Ovary (tissue), 9 donors: ENCODE data around the gene NIPBL. TPM values are rescaled to one million over a fixed set of nuclear protein-coding genes. Genes with fewer than 3 reads are reported as not detected.

Source experiments
- DNase-seq, 5 donors: peaks; one replicate each; pipeline ENCODE4 v3.0.0-alpha.2; 2019 to 2020
- H3K27ac ChIP-seq, 2 donors: fragments of 200-600 bp; one replicate each; pipeline versions ENCODE4 v1.5.1 to v1.8.0; 2019 to 2022
- H3K27me3 ChIP-seq: fragments of 200-600 bp; one replicate; pipeline ENCODE4 v1.8.0; 2022
- H3K36me3 ChIP-seq: fragments of 200-600 bp; sonication (generic); one replicate; pipeline ENCODE4 v1.5.1; 2019
- H3K4me1 ChIP-seq: one replicate; pipeline ENCODE4 v1.8.1; 2013; ENCODE audit warnings: mild to moderate bottlenecking, moderate library complexity; ENCODE audit not compliant: insufficient read depth
- H3K4me3 ChIP-seq: fragments of 200-600 bp; sonication (generic); one replicate; pipeline ENCODE4 v1.5.1; 2017
- H3K9me3 ChIP-seq, 2 donors: fragments of 200-600 bp in 1 of 2; sonication (generic) in 1 of 2; one replicate each; pipeline versions ENCODE4 v1.5.1 to v1.8.1; 2013 to 2019; ENCODE audit warnings: mild to moderate bottlenecking in 1 of 2, moderate library complexity in 1 of 2
- CTCF ChIP-seq, 3 donors: fragments of 450-650 bp in 2 of 3; fragments of 200-600 bp in 1 of 3; IDR thresholded peaks; one replicate each; pipeline versions ENCODE4 v1.5.1 to v1.8.0; 2016 to 2022; ENCODE audit warnings: antibody characterized with exemption in 3 of 3, mild to moderate bottlenecking in 1 of 3
- EP300 ChIP-seq: sonication (generic); formaldehyde crosslinking; IDR thresholded peaks from one replicate; pipeline ENCODE4 v1.6.1; 2017; ENCODE audit warnings: antibody characterized with exemption
- POLR2A ChIP-seq: fragments of 450-650 bp; IDR thresholded peaks from one replicate; pipeline ENCODE4 v1.6.1; 2017; ENCODE audit warnings: antibody characterized with exemption, mild to moderate bottlenecking, moderate library complexity
- WGBS, 3 donors: extraction: QIAGEN DNeasy Blood & Tissue Kit in 1 of 3; methylation state at CpG; one replicate each; pipeline versions ENCODE4 v1.1.5 to v1.1.7; 2013 to 2017; 5-methylcytosine and 5-hydroxymethylcytosine counted together
- intact Hi-C, 4 donors: fragments of 100-400 bp; cut with DNase I; formaldehyde crosslinking; loops; one replicate each; pipeline versions ENCODE4 v1.11.0 to v1.15.1; 2022 to 2023
- polyA plus RNA-seq, 2 donors: library from polyadenylated mRNA; stranded (reverse); fragments of 200-250 nt in 1 of 2; fragments of 350-450 nt in 1 of 2; fragmentation: Illumina TruSeq in 1 of 2; extraction: RNeasy Lipid Tissue Mini Kit (QIAGEN cat#74804) in 1 of 2; gene quantifications; one replicate each; pipeline ENCODE4 v1.2.3, GENCODE V29; 2013 to 2014
- total RNA-seq, 7 donors: library from RNA; depleted of rRNA in 2 of 7; stranded (reverse); fragments of >200 nt in 2 of 7; fragmentation: NEBNext Ultra II Directional in 3 of 7; extraction: Animal tissue kit (Norgen Biotek cat#: 25700) in 3 of 7; gene quantifications; one replicate each; pipeline versions ENCODE4 v1.1.0 to v1.2.4, GENCODE V29; 2016 to 2023
- donor health status: DM: no; HTN: no; CAD: no; lungs with moderate emphysema.
- donor health status: DM: no; HTN: no; CAD: no.
- donor health status: Bipolar disorder and iron deficiency.
- donor health status: DM: yes; HTN: yes; CAD: no.
- donor health status: DM: no; HTN: no; CAD: no.
- donor health status: DM: yes; HTN: yes; CAD: no.

Gene NIPBL
- total and polyA plus RNA-seq, 9 donors = 20.8 to 73.1 (median 61.7) TPM

DNA sequence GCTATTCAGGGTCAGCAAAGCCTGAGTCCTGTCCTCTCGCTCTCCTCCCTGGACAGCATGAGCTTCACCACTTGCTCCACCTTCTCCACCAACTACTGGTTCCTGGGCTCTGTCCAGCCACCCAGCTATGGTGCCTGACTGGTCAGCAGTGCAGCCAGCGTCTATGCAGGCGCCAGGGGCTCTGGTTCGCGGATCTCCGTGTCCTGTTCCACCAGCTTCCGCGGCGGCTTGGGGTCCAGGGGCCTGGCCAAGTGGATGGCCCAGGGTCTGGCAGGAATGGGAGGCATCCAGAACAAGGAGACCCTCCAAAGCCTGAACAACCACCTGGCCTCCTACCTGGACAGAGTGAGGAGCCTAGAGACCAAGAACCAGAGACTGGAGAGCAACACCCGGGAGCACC lies 8.6 kb downstream of the NIPBL start:
- H3K27me3 ChIP-seq = no peaks in the 10 kb centered on the region
- H3K27ac ChIP-seq = no peak overlapping the region
- no peak for DNase-seq
- WGBS, 3 donors = 95 to 99% (median 97%) methylated on average over 10 of the region's 10 CpGs
- H3K4me1 ChIP-seq = peaks cover 12% of the 10 kb centered on the region
- no peaks in the 10 kb centered on the region for H3K36me3 ChIP-seq
- intact Hi-C loops = loop anchor here in 1 of 4 donors (10.0 kb wide), 1 partner anchor 50 kb away; no protein-coding TSS in a partner anchor
- no peaks in the 10 kb centered on the region for H3K9me3 ChIP-seq
- TF ChIP-seq EP300 (no peak), POLR2A (no peak), CTCF (IDR thresholded peaks at IDR 0.05) (no peak)
- no peak overlapping the region for H3K4me3 ChIP-seq

- Histone ChIP-seq H3K4me3 (no peak overlapping the region), H3K27me3 (no peaks in the 10 kb centered on the region), H3K4me1 (peaks cover 11% of the 10 kb centered on the region), H3K9me3 (no peaks in the 10 kb centered on the region), H3K27ac (no peak overlapping the region), H3K36me3 (no peaks in the 10 kb centered on the region)
- intact Hi-C loops = loop anchor here in 1 of 4 donors (10.0 kb wide), 1 partner anchor 49 kb away; no protein-coding TSS in a partner anchor
- 94 to 96% (median 94%) methylated on average over 18 of the region's 18 CpGs for WGBS, 3 donors
- TF ChIP-seq EP300 (no peak), CTCF (IDR thresholded peaks at IDR 0.05) (no peak), POLR2A (no peak)
- DNase-seq = no peak
Measured at GRCh38 chr5:36885566-36886485, 9.3 kb downstream of the NIPBL start.

DNA sequence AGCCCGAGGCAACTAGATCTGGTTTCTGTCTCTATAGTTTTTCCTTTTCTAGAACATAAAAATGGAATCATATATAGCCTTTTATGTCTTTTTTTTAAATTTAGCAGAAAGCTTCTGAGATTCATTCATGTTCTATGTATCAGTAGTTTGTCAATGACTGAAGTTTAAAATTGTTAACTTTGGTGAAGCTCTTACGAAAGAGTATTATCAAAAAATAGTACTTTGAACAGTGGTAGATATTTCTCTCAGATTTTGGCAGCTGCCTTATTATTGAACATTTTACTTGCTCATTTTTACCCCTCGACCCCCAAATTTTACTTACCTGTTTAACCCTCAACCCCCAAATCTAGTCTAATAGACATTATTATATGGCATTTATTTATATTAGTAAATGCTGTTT lies 10.2 kb downstream of the NIPBL start:
- H3K9me3 ChIP-seq = no peaks in the 10 kb centered on the region
- intact Hi-C loops = loop anchor here in 1 of 4 donors (10.0 kb wide), 1 partner anchor 48 kb away; no protein-coding TSS in a partner anchor
- H3K27ac ChIP-seq = no peak overlapping the region
- H3K36me3 ChIP-seq = no peaks in the 10 kb centered on the region
- TF ChIP-seq EP300 (no peak), CTCF (IDR thresholded peaks at IDR 0.05) (no peak), POLR2A (no peak)
- 92 to 94% (median 92%) methylated on average over 3 of the region's 3 CpGs for WGBS, 3 donors
- peaks cover 11% of the 10 kb centered on the region for H3K4me1 ChIP-seq
- no peaks in the 10 kb centered on the region for H3K27me3 ChIP-seq
- no peak overlapping the region for H3K4me3 ChIP-seq
- DNase-seq = no peak

- Histone ChIP-seq H3K36me3 (no peaks in the 10 kb centered on the region), H3K27me3 (no peaks in the 10 kb centered on the region), H3K27ac (no peak overlapping the region), H3K4me3 (no peak overlapping the region), H3K4me1 (peaks cover 11% of the 10 kb centered on the region), H3K9me3 (no peaks in the 10 kb centered on the region)
- DNase-seq = no peak
- intact Hi-C loops = loop anchor here in 1 of 4 donors (10.0 kb wide), 1 partner anchor 47 kb away; no protein-coding TSS in a partner anchor
- TF ChIP-seq EP300 = no peak
- no peak for TF ChIP-seq CTCF (IDR thresholded peaks at IDR 0.05)
- no peak for TF ChIP-seq POLR2A
Measured at GRCh38 chr5:36887532-36887931, 11.0 kb downstream of the NIPBL start.
